Activated T-helper 1 cell treated with anti-CD3 and anti-CD28 coated beads, Interleukin-12 subunit alpha, Interleukin-12 subunit beta, Interleukin-2, Interleukin-4 antibody, amounts not matched to agents 30 ng/mL and 10 ng/mL and 1 ng/mL, durations not matched to agents 14 hours and 24 hours and 36 hours (primary cell): ENCODE results near the gene ZDHHC8. TPM values are rescaled to one million over a fixed set of nuclear protein-coding genes. Genes with fewer than 3 reads are reported as not detected.
"Not testable (repeated sequence)": the region's sequence is repeated elsewhere in the genome, so short reads cannot be mapped to it uniquely, and the experiment has no call there.

Source experiments
- DNase-seq: peaks from one replicate; pipeline ENCODE4 v3.0.0; 2021; ENCODE audit warnings: low spot score
- H3K27ac Mint-ChIP-seq: one replicate; pipeline ENCODE4 v1.8.0; 2021; ENCODE audit warnings: mild to moderate bottlenecking, mixed read lengths
- H3K27me3 Mint-ChIP-seq: one replicate; pipeline ENCODE4 v1.8.0; 2022; ENCODE audit warnings: mild to moderate bottlenecking, moderate library complexity, mixed read lengths; ENCODE audit not compliant: insufficient read depth
- H3K36me3 Mint-ChIP-seq: one replicate; pipeline ENCODE4 v1.8.0; 2021; ENCODE audit warnings: low read depth, mixed read lengths
- H3K4me1 Mint-ChIP-seq: one replicate; pipeline ENCODE4 v1.8.0; 2021; ENCODE audit warnings: low read depth, mixed read lengths
- H3K4me3 Mint-ChIP-seq: one replicate; pipeline ENCODE4 v1.8.0; 2021; ENCODE audit warnings: mild to moderate bottlenecking, moderate library complexity, mixed read lengths
- H3K9me3 Mint-ChIP-seq: one replicate; pipeline ENCODE4 v1.8.0; 2021; ENCODE audit warnings: mixed read lengths
- intact Hi-C: fragments of 100-400 bp; cut with micrococcal nuclease; formaldehyde crosslinking; loops from one replicate; pipeline ENCODE4 v1.15.1; 2024
- total RNA-seq: library from RNA; stranded (reverse); gene quantifications from 2 replicates; pipeline ENCODE4 v1.2.3, GENCODE V29; 2022

Gene ZDHHC8
- total RNA-seq, 1 donor from 2014 or later = 83.9 TPM

DNA sequence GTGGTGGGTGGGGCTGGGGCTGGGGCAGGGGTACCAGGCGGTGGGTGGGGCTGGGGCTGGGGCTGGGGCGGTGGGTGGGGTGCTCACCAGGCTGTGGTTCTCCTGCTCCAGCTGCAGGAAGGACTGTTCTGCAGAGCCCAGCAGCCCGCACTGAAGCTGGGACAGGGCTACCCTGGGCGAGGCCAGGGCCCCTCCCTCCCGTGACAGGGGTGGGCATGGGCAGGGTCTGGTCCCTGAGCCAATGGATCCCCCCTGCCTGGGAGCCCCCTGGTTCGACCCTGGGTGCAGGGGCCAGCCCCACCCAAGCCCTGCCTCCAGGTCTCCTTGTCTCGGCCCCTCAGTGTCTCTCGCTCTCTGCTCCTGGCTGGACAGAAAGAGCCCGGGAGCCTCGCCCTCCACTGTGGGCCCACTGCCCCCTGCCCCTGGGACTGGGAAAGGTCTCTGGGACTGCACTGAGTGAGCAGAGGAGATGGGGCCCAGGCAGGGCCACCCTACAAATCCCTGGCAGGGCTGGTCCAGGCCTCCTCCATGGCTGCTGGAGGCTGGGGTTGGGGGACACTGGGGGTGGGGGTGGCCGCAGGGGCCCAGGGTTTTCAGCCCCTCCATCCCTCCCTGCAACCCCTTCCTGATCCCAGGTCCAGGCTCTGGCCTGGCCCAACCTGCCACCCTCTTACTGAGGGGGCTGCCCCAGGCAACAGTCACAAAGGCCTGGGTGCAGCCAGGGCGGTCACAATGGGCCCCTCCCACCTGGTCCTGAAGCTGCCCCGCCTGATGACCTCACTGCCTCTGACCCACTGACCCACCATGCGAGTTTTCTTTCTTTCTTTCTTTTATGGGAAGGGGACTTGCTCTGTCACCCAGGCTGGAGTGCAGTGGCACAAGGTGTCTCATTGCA, 19.0 kb downstream of the ZDHHC8 start, which contains the start of gene CCDC188:
CCDC188 (minus strand) TSS at position 675 of the 895 bp plus-strand sequence; CDS start at position 606, 69 bp downstream.
- no peak for DNase-seq
- H3K36me3 Mint-ChIP-seq = no peaks in the 10 kb centered on the region
- H3K4me3 Mint-ChIP-seq = no peak within 1 kb of the TSS
- H3K27ac Mint-ChIP-seq = no peak within 1 kb of the TSS
- H3K9me3 Mint-ChIP-seq = no peaks in the 10 kb centered on the region
- H3K4me1 Mint-ChIP-seq = no peaks in the 10 kb centered on the region
- H3K27me3 Mint-ChIP-seq = no peaks in the 10 kb centered on the region
- intact Hi-C loops = no loop called here

DNA sequence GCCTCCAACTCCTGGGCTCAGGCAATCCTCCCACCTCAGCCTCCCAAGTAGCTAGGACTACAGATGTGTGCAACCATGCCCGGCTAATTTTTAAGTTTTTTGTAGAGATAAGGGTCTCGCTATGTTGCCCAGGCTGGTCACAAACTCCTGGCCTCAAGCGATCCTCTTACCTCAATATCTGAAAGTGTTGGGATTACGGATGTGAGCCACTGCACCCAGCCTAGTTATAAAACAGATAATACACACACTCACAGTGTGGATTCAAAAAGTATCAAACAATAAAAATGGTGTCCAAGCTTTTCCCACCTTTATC, 19.6 kb downstream of the ZDHHC8 start:
- Mint-ChIP-seq H3K4me3 (no peak overlapping the region), H3K36me3 (no peaks in the 10 kb centered on the region), H3K4me1 (no peaks in the 10 kb centered on the region), H3K9me3 (no peaks in the 10 kb centered on the region), H3K27me3 (no peaks in the 10 kb centered on the region), H3K27ac (no peak overlapping the region)
- intact Hi-C loops = no loop called here
- no peak for DNase-seq

DNA sequence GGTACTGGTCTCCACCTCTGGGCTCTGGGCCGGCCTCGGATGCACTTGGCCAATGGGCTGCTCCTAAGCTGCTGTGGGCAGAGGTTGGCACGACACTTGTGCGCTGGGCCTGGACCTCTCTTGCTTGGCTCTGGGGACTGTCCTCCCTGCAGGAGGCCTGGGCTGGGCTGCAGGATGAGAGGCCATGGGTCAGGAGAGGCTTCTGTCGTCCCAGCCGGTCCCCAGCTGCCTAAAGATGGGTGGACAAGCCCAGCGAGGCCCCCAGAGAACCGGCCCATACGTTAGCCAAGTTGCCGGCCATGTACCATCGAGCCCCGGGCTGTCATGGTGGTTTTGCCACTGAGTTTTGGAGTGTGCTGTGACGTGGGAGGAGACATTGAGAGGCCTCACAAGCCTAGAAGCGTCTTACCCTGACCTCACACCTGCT, 20.9 kb downstream of the ZDHHC8 start:
- Mint-ChIP-seq H3K4me1 (no peaks in the 10 kb centered on the region), H3K9me3 (no peaks in the 10 kb centered on the region), H3K36me3 (no peaks in the 10 kb centered on the region), H3K4me3 (no peak overlapping the region), H3K27me3 (peaks cover 2% of the 10 kb centered on the region), H3K27ac (no peak overlapping the region)
- intact Hi-C loops = no loop called here
- DNase-seq = no peak

DNA sequence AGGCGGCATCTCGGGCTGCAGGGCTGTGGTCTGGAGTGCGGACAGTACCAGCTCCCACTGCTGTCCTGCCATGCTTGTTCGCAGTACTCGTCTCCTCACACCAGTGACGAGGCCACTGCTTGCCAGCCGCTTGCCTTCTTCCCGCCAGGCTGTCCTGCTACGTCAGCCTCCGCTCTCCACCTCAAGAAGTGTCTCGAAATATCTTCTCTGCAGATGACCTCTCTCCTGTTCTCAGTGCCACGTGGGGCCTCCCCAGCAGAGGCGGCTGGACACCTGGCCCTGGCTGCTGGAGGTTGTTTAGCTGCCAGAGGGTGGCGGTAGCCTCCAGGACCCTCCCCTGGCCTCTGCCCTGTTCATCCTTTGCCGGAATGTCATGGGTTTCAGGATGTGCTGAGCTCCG, 22.3 kb downstream of the ZDHHC8 start:
- DNase-seq = no peak
- no peaks in the 10 kb centered on the region for H3K36me3 Mint-ChIP-seq
- H3K4me3 Mint-ChIP-seq = no peak overlapping the region
- no peaks in the 10 kb centered on the region for H3K9me3 Mint-ChIP-seq
- no peak overlapping the region for H3K27ac Mint-ChIP-seq
- H3K4me1 Mint-ChIP-seq = no peaks in the 10 kb centered on the region
- H3K27me3 Mint-ChIP-seq = peaks cover 4% of the 10 kb centered on the region
- intact Hi-C loops = no loop called here

DNA sequence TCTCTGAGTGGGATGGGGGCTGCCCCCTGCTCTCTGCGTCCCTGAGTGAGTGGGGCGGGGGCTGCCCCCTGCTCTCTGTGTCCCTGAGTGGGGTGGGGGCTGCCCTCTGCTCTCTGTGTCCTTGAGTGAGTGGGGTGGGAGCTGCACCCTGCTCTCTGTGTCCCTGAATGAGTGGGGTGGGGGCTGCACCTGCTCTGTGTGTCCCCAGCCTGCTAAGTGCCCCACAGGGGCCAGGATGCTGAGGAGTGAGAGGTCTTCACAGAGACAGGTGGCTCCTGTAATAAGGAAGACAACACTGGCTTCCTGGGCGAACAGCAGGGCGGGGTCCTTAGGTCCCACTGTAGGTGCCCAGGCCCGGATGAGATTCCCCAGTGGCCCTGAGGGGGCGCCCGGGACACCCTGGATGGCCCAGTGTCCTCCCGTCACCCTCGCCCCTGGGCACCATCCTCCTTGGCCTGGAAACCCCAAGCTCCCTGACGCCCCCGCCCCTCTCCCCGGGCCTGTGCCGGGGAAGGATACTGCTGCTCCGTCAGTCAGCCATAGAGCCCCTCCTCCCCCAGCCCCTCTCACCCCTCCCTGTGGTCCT, 23.1 kb downstream of the ZDHHC8 start:
- intact Hi-C loops = no loop called here
- no peak overlapping the region for H3K27ac Mint-ChIP-seq
- H3K9me3 Mint-ChIP-seq = no peaks in the 10 kb centered on the region
- H3K4me3 Mint-ChIP-seq = no peak overlapping the region
- H3K4me1 Mint-ChIP-seq = no peaks in the 10 kb centered on the region
- DNase-seq = no peak
- H3K27me3 Mint-ChIP-seq = peaks cover 4% of the 10 kb centered on the region
- H3K36me3 Mint-ChIP-seq = no peaks in the 10 kb centered on the region

DNA sequence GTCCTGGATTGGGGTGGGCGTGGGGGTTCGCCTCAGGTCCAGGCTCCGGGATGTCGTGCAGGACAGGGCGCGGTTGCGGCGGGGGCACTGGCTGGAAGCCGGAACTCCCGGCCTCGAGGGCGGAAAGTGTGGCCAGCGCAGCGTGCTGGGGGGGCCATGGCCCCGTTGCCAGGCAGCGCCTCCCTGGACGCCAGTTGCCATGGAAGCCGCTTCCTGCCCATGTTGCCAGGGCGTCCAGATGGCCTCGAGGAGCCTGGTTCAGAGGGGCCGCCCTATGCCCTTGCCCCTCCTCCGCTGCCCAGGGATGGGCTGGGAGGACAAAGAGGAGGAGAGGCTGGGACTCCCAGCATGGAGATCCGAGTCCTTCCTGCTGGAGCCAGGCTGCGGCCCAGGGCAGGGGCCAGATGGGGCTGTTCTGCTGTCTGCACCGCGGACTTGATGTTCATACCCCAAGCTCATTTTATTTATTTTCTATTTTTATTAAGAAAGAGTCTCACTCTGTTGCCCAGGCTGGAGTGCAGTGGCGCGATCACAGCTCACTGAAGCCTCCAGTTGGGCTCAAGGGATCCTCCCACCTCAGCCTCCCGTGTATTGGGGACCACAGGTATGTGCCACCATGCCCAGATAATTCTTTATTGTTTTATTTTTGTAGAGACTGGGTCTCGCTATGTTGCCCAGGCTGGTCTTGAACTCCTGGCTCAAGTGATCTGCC, 23.9 kb downstream of the ZDHHC8 start:
- intact Hi-C loops = no loop called here

DNA sequence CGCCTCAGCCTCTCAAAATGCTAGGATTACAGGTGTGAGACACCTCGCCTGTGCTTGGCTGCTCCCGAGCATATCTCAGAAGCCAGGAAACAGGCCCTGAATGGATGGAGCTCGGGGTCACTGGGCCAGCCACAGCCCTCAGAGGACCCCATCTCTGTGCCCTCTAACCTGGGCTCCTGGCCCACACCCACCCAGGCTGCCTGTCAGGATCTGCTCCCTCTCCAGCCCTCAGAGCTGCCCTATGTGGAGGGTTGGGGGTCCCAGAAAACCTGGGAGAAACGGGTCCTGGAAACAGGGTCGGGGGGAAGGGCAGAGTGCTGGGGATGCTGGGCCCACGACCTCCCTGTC, 24.4 kb downstream of the ZDHHC8 start:
- no peaks in the 10 kb centered on the region for H3K9me3 Mint-ChIP-seq
- DNase-seq = no peak
- H3K4me3 Mint-ChIP-seq = no peak overlapping the region
- H3K4me1 Mint-ChIP-seq = no peaks in the 10 kb centered on the region
- peaks cover 4% of the 10 kb centered on the region for H3K27me3 Mint-ChIP-seq
- no peaks in the 10 kb centered on the region for H3K36me3 Mint-ChIP-seq
- no peak overlapping the region for H3K27ac Mint-ChIP-seq
- intact Hi-C loops = no loop called here

More for the DNA sequence above, 23.9 kb downstream of the ZDHHC8 start:
- Mint-ChIP-seq H3K36me3 (no peaks in the 10 kb centered on the region), H3K4me3 (no peak overlapping the region), H3K27me3 (peaks cover 4% of the 10 kb centered on the region), H3K27ac (no peak overlapping the region), H3K9me3 (no peaks in the 10 kb centered on the region), H3K4me1 (no peaks in the 10 kb centered on the region)
- DNase-seq = peak; percentile 16

DNA sequence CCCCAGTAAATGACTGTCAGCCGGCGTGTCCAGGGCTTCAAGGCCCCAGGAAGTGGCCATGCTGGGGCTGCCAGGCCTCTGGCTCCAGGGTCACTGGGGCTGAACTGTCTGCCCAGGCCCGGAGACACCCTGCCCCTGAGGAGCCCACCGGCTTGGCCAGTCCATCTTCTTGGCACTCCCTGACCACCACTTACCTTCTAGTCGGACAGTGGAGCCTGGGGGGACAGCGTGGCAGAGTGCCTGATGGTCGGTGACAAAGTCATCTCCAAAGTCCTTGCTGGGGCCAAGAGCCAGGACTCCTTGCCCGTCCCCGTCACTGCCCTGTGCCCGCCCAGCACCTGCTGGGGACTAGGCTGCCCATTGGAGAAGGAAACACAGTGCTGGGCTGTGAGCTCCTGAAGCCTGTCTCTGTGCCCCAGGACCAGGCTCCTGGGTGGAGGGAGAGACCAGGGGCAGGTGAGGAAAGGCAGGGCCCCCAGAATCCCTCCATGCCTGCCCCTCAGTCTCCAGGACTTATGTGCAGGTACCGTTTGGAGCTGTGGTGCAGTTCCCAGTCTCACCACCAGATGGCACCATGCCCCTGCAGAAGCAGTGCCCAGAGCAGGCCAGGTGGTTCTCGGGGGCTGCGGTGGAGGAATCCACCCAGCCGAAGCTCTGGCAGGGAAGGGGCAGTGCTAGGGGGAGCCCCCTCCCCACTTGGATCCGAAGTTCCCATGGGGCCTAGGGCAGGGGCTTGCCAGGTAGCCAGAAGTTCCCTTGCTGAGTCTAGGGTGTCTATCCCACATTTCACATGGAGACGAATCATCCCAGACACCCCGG, 25.2 kb downstream of the ZDHHC8 start:
- Mint-ChIP-seq H3K9me3 (no peaks in the 10 kb centered on the region), H3K36me3 (no peaks in the 10 kb centered on the region), H3K27me3 (peaks cover 4% of the 10 kb centered on the region), H3K27ac (no peak overlapping the region), H3K4me3 (no peak overlapping the region), H3K4me1 (no peaks in the 10 kb centered on the region)
- peak; percentile 74 for DNase-seq
- intact Hi-C loops = loop anchor here (1.0 kb wide), 3 partner anchors 111 to 299 kb away; partner anchors contain the start of gene RTN4R

DNA sequence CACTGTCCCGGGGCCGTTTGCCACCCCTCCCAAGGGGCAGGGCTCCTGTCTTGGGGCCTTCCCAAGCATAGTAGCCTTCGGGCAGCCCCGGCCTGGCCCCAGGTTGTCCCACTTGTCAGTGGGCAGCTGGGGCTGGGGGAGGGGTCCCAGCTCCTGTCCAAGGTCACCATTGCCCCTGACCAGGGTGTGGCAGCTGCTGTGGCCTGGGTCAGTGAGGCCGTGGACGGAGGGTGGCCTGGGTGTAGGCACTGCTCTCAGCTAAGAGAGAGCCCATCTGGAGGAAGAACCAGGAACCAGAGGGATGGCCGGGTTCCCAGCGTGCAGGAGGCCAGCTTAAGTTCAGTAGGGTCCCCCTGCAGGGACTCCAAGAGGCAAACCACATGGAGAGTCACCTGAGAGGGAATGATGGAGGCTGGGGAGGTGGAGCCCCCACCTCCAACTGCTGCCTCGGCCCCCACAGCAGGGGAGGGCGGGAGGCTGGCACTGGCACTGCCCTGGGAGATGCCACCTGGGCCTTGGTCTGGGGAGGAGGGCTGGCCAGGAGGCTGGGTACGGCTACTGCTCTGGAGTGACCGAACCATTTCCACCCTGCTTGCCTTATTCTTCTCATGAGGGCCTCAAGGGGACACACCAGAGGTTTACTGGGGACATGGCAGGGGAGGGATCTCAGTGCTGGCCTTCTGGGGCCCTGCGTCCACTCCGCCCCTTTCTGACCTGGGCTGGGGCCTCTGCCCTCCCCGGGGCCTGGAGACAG, 26.0 kb downstream of the ZDHHC8 start:
- H3K27ac Mint-ChIP-seq = no peak overlapping the region

DNA sequence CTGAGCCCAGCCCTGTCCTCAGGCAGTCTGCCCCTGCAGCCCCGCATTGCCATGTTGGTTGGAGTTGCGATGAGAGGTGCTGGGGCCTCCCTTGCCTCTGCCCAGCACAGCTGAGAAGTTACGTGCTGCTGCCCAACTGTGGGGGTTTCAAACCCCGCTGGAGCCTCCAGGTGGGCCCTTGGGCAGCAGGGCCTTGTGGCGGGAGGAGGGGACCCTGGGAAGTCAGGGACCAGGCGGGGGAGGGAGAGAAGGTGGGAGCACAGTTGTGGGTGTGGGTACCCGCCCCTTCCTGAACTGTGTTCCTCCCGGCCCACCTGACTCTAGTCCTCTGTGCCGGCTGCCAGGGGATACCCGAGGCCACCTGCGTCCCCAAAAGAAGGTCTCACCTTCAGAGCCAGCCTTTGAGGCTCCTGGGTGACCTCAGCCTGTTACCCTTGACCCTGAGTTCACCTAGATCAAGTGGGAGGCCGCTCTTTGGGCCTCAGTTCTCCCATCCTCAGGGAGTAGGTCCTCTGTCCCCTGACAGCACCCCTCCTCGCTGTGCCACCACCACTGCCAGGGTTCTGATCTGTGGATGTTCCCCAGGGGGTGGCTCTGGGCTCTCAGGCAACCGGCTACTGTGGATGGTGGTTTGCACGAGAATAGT, 26.9 kb downstream of the ZDHHC8 start:
- no peaks in the 10 kb centered on the region for H3K4me1 Mint-ChIP-seq
- no peak overlapping the region for H3K27ac Mint-ChIP-seq
- H3K36me3 Mint-ChIP-seq = no peaks in the 10 kb centered on the region
- peaks cover 4% of the 10 kb centered on the region for H3K27me3 Mint-ChIP-seq
- intact Hi-C loops = no loop called here
- no peak overlapping the region for H3K4me3 Mint-ChIP-seq
- no peak for DNase-seq
- H3K9me3 Mint-ChIP-seq = no peaks in the 10 kb centered on the region

More for the DNA sequence above, 26.0 kb downstream of the ZDHHC8 start:
- H3K9me3 Mint-ChIP-seq = no peaks in the 10 kb centered on the region
- no peak overlapping the region for H3K4me3 Mint-ChIP-seq
- DNase-seq = no peak
- no peaks in the 10 kb centered on the region for H3K4me1 Mint-ChIP-seq
- peaks cover 4% of the 10 kb centered on the region for H3K27me3 Mint-ChIP-seq
- no peaks in the 10 kb centered on the region for H3K36me3 Mint-ChIP-seq
- intact Hi-C loops = loop anchor here (1.0 kb wide), 3 partner anchors 111 to 299 kb away; partner anchors contain the start of gene RTN4R

DNA sequence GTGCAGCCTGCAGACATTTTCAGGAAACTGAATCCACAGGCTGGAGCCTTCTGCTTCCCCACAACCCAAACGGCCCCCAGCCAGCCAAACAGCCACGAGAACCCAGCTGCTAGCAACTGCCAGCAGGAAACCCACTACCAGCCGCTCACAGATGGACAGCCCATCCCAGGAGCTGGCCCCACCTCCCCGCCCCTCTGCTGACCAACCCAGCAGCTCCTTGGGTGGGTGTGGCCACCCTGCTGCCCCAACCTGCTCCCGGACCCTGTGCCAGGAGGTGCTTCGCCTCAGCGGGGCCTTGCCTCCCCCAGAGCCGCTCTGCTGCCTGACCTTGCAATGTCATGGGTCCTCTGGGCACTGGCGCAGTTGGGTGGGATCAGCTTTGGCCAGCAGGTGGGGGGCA, 27.5 kb downstream of the ZDHHC8 start:
- no peak overlapping the region for H3K27ac Mint-ChIP-seq
- intact Hi-C loops = no loop called here
- H3K27me3 Mint-ChIP-seq = peaks cover 4% of the 10 kb centered on the region
- no peaks in the 10 kb centered on the region for H3K9me3 Mint-ChIP-seq
- no peak for DNase-seq
- H3K4me1 Mint-ChIP-seq = no peaks in the 10 kb centered on the region
- no peaks in the 10 kb centered on the region for H3K36me3 Mint-ChIP-seq
- H3K4me3 Mint-ChIP-seq = no peak overlapping the region

DNA sequence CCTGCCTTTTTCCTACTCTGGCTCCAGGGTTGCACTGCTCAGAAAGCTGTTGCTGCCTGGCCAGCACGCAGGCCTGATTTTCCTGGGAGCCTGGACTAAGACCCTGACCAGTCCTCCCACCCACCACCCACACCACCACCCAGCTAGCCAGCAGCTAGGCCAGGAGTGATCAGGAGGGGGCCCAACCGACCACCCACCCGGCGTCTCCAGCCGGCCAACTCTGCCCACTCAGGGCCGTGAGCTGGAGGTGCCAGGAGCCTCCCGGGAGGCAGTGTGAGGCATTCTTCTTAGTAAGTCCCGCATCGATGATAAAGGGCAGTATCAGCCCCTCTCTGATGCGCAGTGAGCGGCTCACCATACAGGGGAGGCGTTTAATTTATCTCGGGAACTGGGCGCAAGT, 27.9 kb downstream of the ZDHHC8 start:
- H3K4me1 Mint-ChIP-seq, H3K9me3 Mint-ChIP-seq, H3K4me3 Mint-ChIP-seq, H3K36me3 Mint-ChIP-seq, DNase-seq, H3K27ac Mint-ChIP-seq, intact Hi-C loops, H3K27me3 Mint-ChIP-seq: not testable (repeated sequence)
